Measurements from ENCODE around the gene MAPK8IP3.
A peak's percentile ranks its signal among the peaks of the same experiment; 100 is the strongest.

The MAPK8IP3 gene

DNA sequence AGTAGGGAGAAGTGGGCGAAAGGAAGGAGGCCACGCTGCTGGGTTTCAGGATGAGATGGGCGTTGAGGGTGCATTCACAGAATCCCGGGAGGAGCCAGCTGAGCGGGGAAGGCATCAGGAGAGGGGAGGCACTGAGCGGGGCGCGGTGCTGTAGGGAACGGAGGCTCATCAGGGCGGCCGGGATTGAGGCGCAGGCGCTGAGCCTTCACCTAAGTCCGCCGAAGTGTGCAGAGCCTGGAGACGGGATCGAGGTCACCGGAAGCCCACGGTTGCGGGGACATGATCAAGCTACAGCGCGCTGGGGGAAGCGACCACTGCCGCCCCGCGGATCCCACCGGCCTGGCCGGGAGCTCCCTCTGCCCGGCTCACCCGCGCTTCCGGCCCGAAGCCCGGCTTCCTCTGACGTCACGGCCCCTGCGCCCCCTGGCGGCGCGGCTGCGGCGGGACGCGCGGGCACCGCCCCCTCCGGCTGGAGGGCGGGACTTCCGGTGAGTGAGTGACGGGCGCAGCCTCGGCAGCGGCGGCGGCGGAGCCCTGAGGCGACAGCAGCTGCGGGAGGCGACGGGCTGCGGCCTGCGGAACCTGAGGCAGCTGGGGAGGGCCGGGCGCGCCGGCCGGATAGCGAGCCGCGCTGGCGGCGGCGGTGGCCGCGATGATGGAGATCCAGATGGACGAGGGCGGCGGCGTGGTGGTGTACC lies at the start of gene MAPK8IP3:
TSS of gene MAPK8IP3 (plus strand) at position 508 of the 698 bp plus-strand sequence. CDS start at position 653, 145 bp downstream.
- Histone ChIP-seq H3K36me3 (ENCODE audit: control insufficient read depth, insufficient read depth, low read length) (no peaks in the 10 kb centered on the region), H3K4me1 (ENCODE audit: control insufficient read depth, insufficient read depth, low read length) (peaks cover 26% of the 10 kb centered on the region), H3K9me3 (ENCODE audit: control insufficient read depth, low read length) (no peaks in the 10 kb centered on the region), H3K4me3 (ENCODE audit: low read length) (peak within 1 kb of the TSS; percentile 64), H3K9ac (ENCODE audit: low read length) (peak within 1 kb of the TSS; percentile 80), H3K27me3 (ENCODE audit: control insufficient read depth, insufficient read depth, low read length) (no peaks in the 10 kb centered on the region)

- Histone ChIP-seq H3K36me3 (ENCODE audit: control insufficient read depth, insufficient read depth, low read length) (peaks cover 14% of the 10 kb centered on the region), H3K9me3 (ENCODE audit: control insufficient read depth, low read length) (no peaks in the 10 kb centered on the region), H3K4me3 (ENCODE audit: low read length) (no peak overlapping the region), H3K9ac (ENCODE audit: low read length) (no peak overlapping the region), H3K27me3 (ENCODE audit: control insufficient read depth, insufficient read depth, low read length) (no peaks in the 10 kb centered on the region), H3K4me1 (ENCODE audit: control insufficient read depth, insufficient read depth, low read length) (no peaks in the 10 kb centered on the region)
These were observed 49.0 kb upstream of the MAPK8IP3 start for GRCh38 chr16:1656808-1657617.

GRCh38 chr16:1657841-1658240 lies 48.2 kb upstream of the MAPK8IP3 start:
- Histone ChIP-seq H3K27me3 (ENCODE audit: control insufficient read depth, insufficient read depth, low read length) (no peaks in the 10 kb centered on the region), H3K9ac (ENCODE audit: low read length) (no peak overlapping the region), H3K36me3 (ENCODE audit: control insufficient read depth, insufficient read depth, low read length) (peaks cover 13% of the 10 kb centered on the region), H3K4me1 (ENCODE audit: control insufficient read depth, insufficient read depth, low read length) (no peaks in the 10 kb centered on the region), H3K9me3 (ENCODE audit: control insufficient read depth, low read length) (no peaks in the 10 kb centered on the region), H3K4me3 (ENCODE audit: low read length) (no peak overlapping the region)

GRCh38 chr16:1659031-1659430 lies 47.0 kb upstream of the MAPK8IP3 start:
- Histone ChIP-seq H3K9ac (ENCODE audit: low read length) (no peak overlapping the region), H3K27me3 (ENCODE audit: control insufficient read depth, insufficient read depth, low read length) (no peaks in the 10 kb centered on the region), H3K36me3 (ENCODE audit: control insufficient read depth, insufficient read depth, low read length) (peaks cover 19% of the 10 kb centered on the region)

DNA sequence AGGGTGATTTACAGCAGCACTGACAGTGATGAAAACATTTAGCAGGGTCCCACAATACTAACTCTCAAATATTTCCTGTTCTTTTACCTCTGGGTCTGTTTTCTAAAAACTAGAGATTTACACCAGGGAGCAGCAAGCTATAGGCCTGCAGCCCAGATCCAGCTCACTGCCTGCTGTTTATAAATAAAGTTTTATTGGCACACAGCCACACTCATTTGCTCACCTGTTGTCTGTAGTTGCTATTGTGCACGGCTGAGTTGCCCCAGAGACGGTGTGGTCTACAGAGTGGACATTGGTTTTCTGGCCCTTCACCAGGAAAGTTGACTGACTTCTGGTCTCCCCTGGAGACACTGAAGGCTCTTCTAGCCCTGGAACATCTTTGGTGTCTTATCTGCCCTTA lies 44.2 kb upstream of the MAPK8IP3 start:
- peaks cover 36% of the 10 kb centered on the region for H3K36me3 ChIP-seq (ENCODE audit: control insufficient read depth, insufficient read depth, low read length)
- H3K27me3 ChIP-seq (ENCODE audit: control insufficient read depth, insufficient read depth, low read length), result no peaks in the 10 kb centered on the region
- no peaks in the 10 kb centered on the region for H3K9me3 ChIP-seq (ENCODE audit: control insufficient read depth, low read length)
- no peaks in the 10 kb centered on the region for H3K4me1 ChIP-seq (ENCODE audit: control insufficient read depth, insufficient read depth, low read length)
- H3K9ac ChIP-seq (ENCODE audit: low read length), result no peak overlapping the region
- H3K4me3 ChIP-seq (ENCODE audit: low read length), result no peak overlapping the region

More at GRCh38 chr16:1659031-1659430, 47.0 kb upstream of the MAPK8IP3 start:
- Histone ChIP-seq H3K4me3 (ENCODE audit: low read length) (no peak overlapping the region), H3K9me3 (ENCODE audit: control insufficient read depth, low read length) (no peaks in the 10 kb centered on the region), H3K4me1 (ENCODE audit: control insufficient read depth, insufficient read depth, low read length) (no peaks in the 10 kb centered on the region)

GRCh38 chr16:1662543-1662942 lies 43.5 kb upstream of the MAPK8IP3 start:
- Histone ChIP-seq H3K9me3 (ENCODE audit: control insufficient read depth, low read length) (no peaks in the 10 kb centered on the region), H3K4me3 (ENCODE audit: low read length) (no peak overlapping the region), H3K4me1 (ENCODE audit: control insufficient read depth, insufficient read depth, low read length) (no peaks in the 10 kb centered on the region), H3K36me3 (ENCODE audit: control insufficient read depth, insufficient read depth, low read length) (peaks cover 41% of the 10 kb centered on the region), H3K27me3 (ENCODE audit: control insufficient read depth, insufficient read depth, low read length) (no peaks in the 10 kb centered on the region), H3K9ac (ENCODE audit: low read length) (no peak overlapping the region)

DNA sequence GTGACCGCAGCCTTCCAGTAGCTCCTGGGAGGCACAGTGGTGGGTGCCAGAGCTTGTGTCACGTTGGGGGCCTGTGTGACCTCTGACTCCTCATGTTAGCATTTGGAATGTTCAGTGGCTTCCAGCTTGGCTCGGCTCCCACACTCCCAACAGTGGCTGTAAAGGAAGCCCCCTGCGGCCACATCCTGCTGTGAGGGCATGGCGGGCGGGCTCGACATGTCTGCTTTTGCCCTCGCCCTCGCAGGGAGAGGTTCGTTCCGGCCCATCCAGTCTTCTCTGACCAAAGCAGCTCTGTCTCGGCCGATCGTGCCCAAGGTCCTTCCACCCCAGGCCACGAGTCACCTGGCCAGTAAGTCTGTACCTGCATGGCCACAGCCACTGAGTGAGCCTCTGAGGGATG lies 40.2 kb upstream of the MAPK8IP3 start:
- Histone ChIP-seq H3K9me3 (ENCODE audit: control insufficient read depth, low read length) (no peaks in the 10 kb centered on the region), H3K36me3 (ENCODE audit: control insufficient read depth, insufficient read depth, low read length) (peaks cover 58% of the 10 kb centered on the region), H3K4me1 (ENCODE audit: control insufficient read depth, insufficient read depth, low read length) (no peaks in the 10 kb centered on the region), H3K27me3 (ENCODE audit: control insufficient read depth, insufficient read depth, low read length) (no peaks in the 10 kb centered on the region), H3K9ac (ENCODE audit: low read length) (no peak overlapping the region), H3K4me3 (ENCODE audit: low read length) (no peak overlapping the region)

DNA sequence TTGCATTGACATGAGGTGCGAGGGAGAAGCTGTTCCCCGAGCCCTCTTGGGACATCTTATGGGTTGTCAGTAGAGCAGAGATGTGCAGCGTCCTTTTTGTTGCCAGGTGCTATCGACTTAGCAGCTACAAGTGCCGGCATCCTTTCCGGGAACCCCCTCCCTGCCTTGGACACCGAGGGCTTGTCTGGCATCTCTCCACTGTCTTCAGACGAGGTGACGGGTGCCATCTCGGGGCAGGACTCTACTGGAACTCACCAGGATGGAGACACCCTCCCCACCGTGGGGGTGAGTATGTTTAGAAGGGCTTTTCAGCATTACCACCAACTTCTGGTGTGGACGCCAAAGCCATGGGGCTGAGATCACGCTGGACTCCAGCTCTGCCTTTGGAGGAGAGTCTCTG lies 39.7 kb upstream of the MAPK8IP3 start:
- H3K9me3 ChIP-seq (ENCODE audit: control insufficient read depth, low read length), result no peaks in the 10 kb centered on the region
- H3K9ac ChIP-seq (ENCODE audit: low read length), result no peak overlapping the region
- no peaks in the 10 kb centered on the region for H3K27me3 ChIP-seq (ENCODE audit: control insufficient read depth, insufficient read depth, low read length)
- no peaks in the 10 kb centered on the region for H3K4me1 ChIP-seq (ENCODE audit: control insufficient read depth, insufficient read depth, low read length)
- H3K36me3 ChIP-seq (ENCODE audit: control insufficient read depth, insufficient read depth, low read length), result peaks cover 63% of the 10 kb centered on the region
- H3K4me3 ChIP-seq (ENCODE audit: low read length), result no peak overlapping the region

DNA sequence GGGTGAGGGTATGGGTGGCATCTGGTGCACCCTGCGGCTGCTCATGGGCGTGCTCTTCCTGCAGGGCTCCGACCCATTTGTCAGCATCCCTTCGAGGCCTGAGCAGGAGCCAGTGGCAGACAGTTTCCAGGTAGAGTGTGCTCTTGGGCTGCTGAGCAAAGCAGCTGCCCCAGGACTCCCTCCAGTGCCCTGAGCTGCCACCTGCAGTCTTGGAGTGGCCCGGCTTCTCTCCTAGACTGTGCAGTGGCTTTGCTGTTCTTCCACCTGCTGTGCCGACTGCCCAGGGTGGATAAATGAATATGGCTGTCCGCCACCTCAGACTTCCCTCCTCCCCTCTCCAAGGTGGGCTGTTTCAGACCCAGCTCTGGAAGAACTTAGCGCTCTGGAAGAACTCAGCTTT lies 38.7 kb upstream of the MAPK8IP3 start:
- H3K36me3 ChIP-seq (ENCODE audit: control insufficient read depth, insufficient read depth, low read length), result peaks cover 59% of the 10 kb centered on the region
- no peaks in the 10 kb centered on the region for H3K27me3 ChIP-seq (ENCODE audit: control insufficient read depth, insufficient read depth, low read length)
- no peaks in the 10 kb centered on the region for H3K4me1 ChIP-seq (ENCODE audit: control insufficient read depth, insufficient read depth, low read length)
- H3K9ac ChIP-seq (ENCODE audit: low read length), result no peak overlapping the region
- H3K9me3 ChIP-seq (ENCODE audit: control insufficient read depth, low read length), result no peaks in the 10 kb centered on the region
- H3K4me3 ChIP-seq (ENCODE audit: low read length), result no peak overlapping the region

DNA sequence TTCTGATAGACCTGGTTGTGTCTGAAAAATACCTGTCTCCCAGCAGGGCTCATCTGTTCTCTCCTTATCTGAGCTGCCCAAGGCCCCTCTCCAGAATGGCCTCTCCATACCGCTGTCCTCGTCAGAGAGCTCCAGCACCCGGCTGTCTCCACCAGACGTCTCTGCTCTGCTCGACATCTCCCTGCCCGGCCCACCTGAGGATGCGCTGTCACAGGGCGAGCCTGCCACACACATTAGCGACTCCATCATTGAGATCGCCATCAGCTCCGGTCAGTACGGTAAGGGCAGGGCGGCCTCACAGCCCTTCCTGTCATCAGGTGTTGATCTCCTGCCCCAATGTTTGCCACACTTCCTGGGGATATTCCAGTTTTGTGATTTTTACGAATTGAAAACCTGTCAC lies 38.1 kb upstream of the MAPK8IP3 start:
- Histone ChIP-seq H3K4me3 (ENCODE audit: low read length) (no peak overlapping the region), H3K36me3 (ENCODE audit: control insufficient read depth, insufficient read depth, low read length) (peaks cover 57% of the 10 kb centered on the region), H3K4me1 (ENCODE audit: control insufficient read depth, insufficient read depth, low read length) (no peaks in the 10 kb centered on the region), H3K27me3 (ENCODE audit: control insufficient read depth, insufficient read depth, low read length) (no peaks in the 10 kb centered on the region), H3K9me3 (ENCODE audit: control insufficient read depth, low read length) (no peaks in the 10 kb centered on the region), H3K9ac (ENCODE audit: low read length) (no peak overlapping the region)

GRCh38 chr16:1668612-1669319 lies 37.2 kb upstream of the MAPK8IP3 start:
- H3K27me3 ChIP-seq (ENCODE audit: control insufficient read depth, insufficient read depth, low read length), result no peaks in the 10 kb centered on the region
- no peaks in the 10 kb centered on the region for H3K4me1 ChIP-seq (ENCODE audit: control insufficient read depth, insufficient read depth, low read length)
- H3K9ac ChIP-seq (ENCODE audit: low read length), result no peak overlapping the region
- no peaks in the 10 kb centered on the region for H3K9me3 ChIP-seq (ENCODE audit: control insufficient read depth, low read length)
- H3K36me3 ChIP-seq (ENCODE audit: control insufficient read depth, insufficient read depth, low read length), result peaks cover 53% of the 10 kb centered on the region
- H3K4me3 ChIP-seq (ENCODE audit: low read length), result no peak overlapping the region

- Histone ChIP-seq H3K4me1 (ENCODE audit: control insufficient read depth, insufficient read depth, low read length) (no peaks in the 10 kb centered on the region), H3K9me3 (ENCODE audit: control insufficient read depth, low read length) (no peaks in the 10 kb centered on the region), H3K27me3 (ENCODE audit: control insufficient read depth, insufficient read depth, low read length) (no peaks in the 10 kb centered on the region), H3K36me3 (ENCODE audit: control insufficient read depth, insufficient read depth, low read length) (peaks cover 58% of the 10 kb centered on the region), H3K4me3 (ENCODE audit: low read length) (no peak overlapping the region), H3K9ac (ENCODE audit: low read length) (no peak overlapping the region)
These were observed 36.3 kb upstream of the MAPK8IP3 start for GRCh38 chr16:1669698-1670097.
